ENCODE results near the gene IQSEC3. TPM values are rescaled to one million over a fixed set of nuclear protein-coding genes. Genes with fewer than 3 reads are reported as not detected.

IQSEC3 gene
- total and polyA plus RNA-seq, 2 donors from 2014 or later: 1.4 to 6.9 TPM

DNA sequence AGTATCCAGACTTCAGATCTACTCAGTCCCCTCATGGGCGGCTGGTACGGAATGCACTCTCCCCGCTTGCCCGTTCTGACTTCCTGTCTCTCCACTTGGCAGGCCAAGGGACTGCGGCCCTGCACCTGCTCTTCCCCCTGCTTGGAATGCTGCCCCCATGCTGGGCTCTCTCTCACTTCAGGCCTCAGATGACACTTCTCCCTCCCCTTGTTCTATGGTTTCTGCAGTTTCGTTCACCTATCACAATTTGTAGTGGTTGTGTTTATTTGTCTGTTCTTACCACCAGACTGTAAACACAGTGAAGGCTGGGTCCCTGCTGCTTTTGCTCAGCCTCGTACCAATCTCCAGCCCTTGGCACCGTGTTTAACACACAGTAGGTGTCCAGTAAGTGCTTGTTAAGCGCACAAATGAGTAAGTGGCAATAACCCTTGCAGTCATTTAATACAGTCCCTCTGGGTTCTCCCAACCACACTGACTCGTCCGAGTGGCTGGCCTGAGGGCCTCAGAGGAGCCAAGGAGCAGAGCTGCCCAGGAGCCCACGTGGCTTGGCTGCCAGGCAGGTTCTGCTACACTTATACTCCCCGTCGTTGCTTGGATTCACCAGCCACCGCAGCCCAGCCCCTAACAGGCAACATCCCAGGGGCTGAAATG, 135.6 kb downstream of the IQSEC3 start:
- H3K9me3 ChIP-seq (ENCODE audit: control insufficient read depth in 2 of 3, insufficient read depth in 1 of 3, low read length in 3 of 3): no peaks in the 10 kb centered on the region
- peak in 2 of 5 donors; percentile 50 to 68 for DNase-seq
- no peak for FAIRE-seq
- peaks cover 0 to 48% (median 10%) of the 10 kb centered on the region in 3 donors for H3K36me3 ChIP-seq (ENCODE audit: control insufficient read depth in 2 of 3, insufficient read depth in 3 of 3, low read length in 3 of 3)
- intact Hi-C loops (cut with DNase I): no loop called here
- no peak overlapping the region for H3K4me3 ChIP-seq (ENCODE audit: low read length in 3 of 3)
- H3K27ac ChIP-seq (ENCODE audit: low read depth in 2 of 2, low read length in 2 of 2): peak overlapping the region in 1 of 2 donors; percentile 48
- no peaks in the 10 kb centered on the region for H3K27me3 ChIP-seq (ENCODE audit: control insufficient read depth, insufficient read depth, low read length)
- TF ChIP-seq, protein P1, sequence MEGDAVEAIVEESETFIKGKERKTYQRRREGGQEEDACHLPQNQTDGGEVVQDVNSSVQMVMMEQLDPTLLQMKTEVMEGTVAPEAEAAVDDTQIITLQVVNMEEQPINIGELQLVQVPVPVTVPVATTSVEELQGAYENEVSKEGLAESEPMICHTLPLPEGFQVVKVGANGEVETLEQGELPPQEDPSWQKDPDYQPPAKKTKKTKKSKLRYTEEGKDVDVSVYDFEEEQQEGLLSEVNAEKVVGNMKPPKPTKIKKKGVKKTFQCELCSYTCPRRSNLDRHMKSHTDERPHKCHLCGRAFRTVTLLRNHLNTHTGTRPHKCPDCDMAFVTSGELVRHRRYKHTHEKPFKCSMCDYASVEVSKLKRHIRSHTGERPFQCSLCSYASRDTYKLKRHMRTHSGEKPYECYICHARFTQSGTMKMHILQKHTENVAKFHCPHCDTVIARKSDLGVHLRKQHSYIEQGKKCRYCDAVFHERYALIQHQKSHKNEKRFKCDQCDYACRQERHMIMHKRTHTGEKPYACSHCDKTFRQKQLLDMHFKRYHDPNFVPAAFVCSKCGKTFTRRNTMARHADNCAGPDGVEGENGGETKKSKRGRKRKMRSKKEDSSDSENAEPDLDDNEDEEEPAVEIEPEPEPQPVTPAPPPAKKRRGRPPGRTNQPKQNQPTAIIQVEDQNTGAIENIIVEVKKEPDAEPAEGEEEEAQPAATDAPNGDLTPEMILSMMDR (IDR thresholded peaks at IDR 0.05; ENCODE audit: borderline replicate concordance, extremely low read depth, insufficient read depth): no peak
- peaks cover 0 to 11% (median 0%) of the 10 kb centered on the region in 3 donors for H3K4me1 ChIP-seq (ENCODE audit: control insufficient read depth in 2 of 3, insufficient read depth in 2 of 3, low read depth in 1 of 3, low read length in 3 of 3)
- H3K9ac ChIP-seq (ENCODE audit: low read length in 3 of 3): no peak overlapping the region

DNA sequence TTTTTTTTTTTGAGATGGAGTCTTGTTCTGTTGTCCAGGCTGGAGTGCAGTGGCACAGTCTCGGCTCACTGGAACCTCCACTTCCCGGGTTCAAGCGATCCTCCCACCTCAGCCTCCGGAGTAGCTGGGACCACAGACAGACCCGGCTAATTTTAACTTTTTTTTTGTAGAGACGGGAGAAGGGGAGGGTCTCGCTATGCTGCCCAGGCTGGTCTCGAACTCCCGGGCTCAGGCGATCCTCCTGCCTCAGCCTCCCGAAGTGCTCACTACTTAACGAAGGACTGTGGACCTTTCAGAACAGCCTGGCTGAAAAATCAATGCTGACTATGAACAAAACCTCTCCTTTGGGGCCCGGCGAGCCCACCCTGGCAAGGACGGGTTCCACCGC, 136.5 kb downstream of the IQSEC3 start:
- intact Hi-C loops (cut with DNase I): no loop called here
- FAIRE-seq (no peak), DNase-seq (no peak)
- Histone ChIP-seq H3K36me3 (ENCODE audit: control insufficient read depth in 2 of 3, insufficient read depth in 3 of 3, low read length in 3 of 3) (peaks cover 0 to 48% (median 10%) of the 10 kb centered on the region in 3 donors), H3K27me3 (ENCODE audit: control insufficient read depth, insufficient read depth, low read length) (no peaks in the 10 kb centered on the region), H3K27ac (ENCODE audit: low read depth in 2 of 2, low read length in 2 of 2) (no peak overlapping the region), H3K9me3 (ENCODE audit: control insufficient read depth in 2 of 3, insufficient read depth in 1 of 3, low read length in 3 of 3) (no peaks in the 10 kb centered on the region), H3K4me3 (ENCODE audit: low read length in 3 of 3) (peak overlapping the region in 1 of 3 donors; percentile 42), H3K4me1 (ENCODE audit: control insufficient read depth in 2 of 3, insufficient read depth in 2 of 3, low read depth in 1 of 3, low read length in 3 of 3) (peaks cover 0 to 13% (median 0%) of the 10 kb centered on the region in 3 donors), H3K9ac (ENCODE audit: low read length in 3 of 3) (no peak overlapping the region)
- TF ChIP-seq, protein P1 (IDR thresholded peaks at IDR 0.05; ENCODE audit: borderline replicate concordance, extremely low read depth, insufficient read depth): no peak

- TF ChIP-seq, protein P1 (IDR thresholded peaks at IDR 0.05; ENCODE audit: borderline replicate concordance, extremely low read depth, insufficient read depth): no peak
- Histone ChIP-seq H3K9me3 (ENCODE audit: control insufficient read depth in 2 of 3, insufficient read depth in 1 of 3, low read length in 3 of 3) (no peaks in the 10 kb centered on the region), H3K4me3 (ENCODE audit: low read length in 3 of 3) (peak overlapping the region in 2 of 3 donors; percentile 41 to 42), H3K36me3 (ENCODE audit: control insufficient read depth in 2 of 3, insufficient read depth in 3 of 3, low read length in 3 of 3) (peaks cover 0 to 48% (median 10%) of the 10 kb centered on the region in 3 donors), H3K4me1 (ENCODE audit: control insufficient read depth in 2 of 3, insufficient read depth in 2 of 3, low read depth in 1 of 3, low read length in 3 of 3) (peaks cover 0 to 13% (median 0%) of the 10 kb centered on the region in 3 donors), H3K27me3 (ENCODE audit: control insufficient read depth, insufficient read depth, low read length) (no peaks in the 10 kb centered on the region), H3K9ac (ENCODE audit: low read length in 3 of 3) (no peak overlapping the region), H3K27ac (ENCODE audit: low read depth in 2 of 2, low read length in 2 of 2) (no peak overlapping the region)
- DNase-seq (peak in 3 of 5 donors; percentile 67 to 68 (median 67)), FAIRE-seq (no peak)
- intact Hi-C loops (cut with DNase I): no loop called here
These were observed 137.1 kb downstream of the IQSEC3 start for GRCh38 chr12:203462-204260.

Data from kidney (tissue), 14 donors.